ENCODE data around the gene SSTR3. TPM values are rescaled to one million over a fixed set of nuclear protein-coding genes. Genes with fewer than 3 reads are reported as not detected.

SSTR3 gene
- total RNA-seq, 4 donors from 2014 or later, result not detected

- Histone ChIP-seq H3K27me3 (peaks cover 0 to 15% (median 2%) of the 10 kb centered on the region in 4 donors), H3K36me3 (no peaks in the 10 kb centered on the region), H3K27ac (replicated peaks in 1 of 4) (peak overlapping the region in 1 of 4 donors; percentile 26), H3K9me3 (no peaks in the 10 kb centered on the region), H3K4me1 (peaks cover 15 to 27% (median 21%) of the 10 kb centered on the region in 4 donors), H3K4me3 (peak overlapping the region in 3 of 4 donors; percentile 5 to 32 (median 17))
- WGBS, result 16% methylated on average over 11 of the region's 13 CpGs
- intact Hi-C loops (cut with DNase I), result loop anchor here (1.0 kb wide), 1 partner anchor 32 kb away; no protein-coding TSS in a partner anchor
- DNase-seq (ENCODE audit: extremely low spot score), result peak; percentile 96
- TF ChIP-seq CTCF (IDR thresholded peaks at IDR 0.05) (peak; percentile 91 to 94 (median 94)), POLR2AphosphoS5 (IDR thresholded peaks at IDR 0.05) (peak; percentile 59 to 85), POLR2A (IDR thresholded peaks at IDR 0.05; ENCODE audit: low read depth) (no peak)
Measured at GRCh38 chr22:37166675-37167066, 45.6 kb downstream of the SSTR3 start.

GRCh38 chr22:37165940-37166674 is 46.2 kb downstream of the SSTR3 start:
- DNase-seq (ENCODE audit: extremely low spot score), result no peak
- peaks cover 0 to 3% (median 0%) of the 10 kb centered on the region in 4 donors for H3K9me3 ChIP-seq
- intact Hi-C loops (cut with DNase I), result no loop called here
- H3K4me3 ChIP-seq, result peak overlapping the region in 1 of 4 donors; percentile 17
- peaks cover 0 to 21% (median 2%) of the 10 kb centered on the region in 4 donors for H3K27me3 ChIP-seq
- peaks cover 15 to 27% (median 21%) of the 10 kb centered on the region in 4 donors for H3K4me1 ChIP-seq
- 67% methylated on average over 23 of the region's 25 CpGs for WGBS
- TF ChIP-seq CTCF (IDR thresholded peaks at IDR 0.05), result no peak
- no peak for TF ChIP-seq POLR2AphosphoS5 (IDR thresholded peaks at IDR 0.05)
- no peak for TF ChIP-seq POLR2A (IDR thresholded peaks at IDR 0.05; ENCODE audit: low read depth)
- TF ChIP-seq EP300 (IDR thresholded peaks at IDR 0.05), result no peak
- no peak overlapping the region for H3K27ac ChIP-seq (replicated peaks in 1 of 4)
- H3K36me3 ChIP-seq, result no peaks in the 10 kb centered on the region

- intact Hi-C loops (cut with DNase I), result no loop called here
- WGBS, result 85% methylated on average over 8 of the region's 9 CpGs
- H3K9me3 ChIP-seq, result peaks cover 0 to 3% (median 0%) of the 10 kb centered on the region in 4 donors
- H3K27me3 ChIP-seq, result peaks cover 0 to 25% (median 2%) of the 10 kb centered on the region in 4 donors
- H3K4me3 ChIP-seq, result no peak overlapping the region
- no peaks in the 10 kb centered on the region for H3K36me3 ChIP-seq
- peaks cover 15 to 27% (median 21%) of the 10 kb centered on the region in 4 donors for H3K4me1 ChIP-seq
- no peak overlapping the region for H3K27ac ChIP-seq (replicated peaks in 1 of 4)
- no peak for DNase-seq (ENCODE audit: extremely low spot score)
- TF ChIP-seq POLR2AphosphoS5 (IDR thresholded peaks at IDR 0.05) (no peak), POLR2A (IDR thresholded peaks at IDR 0.05; ENCODE audit: low read depth) (no peak), EP300 (IDR thresholded peaks at IDR 0.05) (no peak), CTCF (IDR thresholded peaks at IDR 0.05) (no peak)
Measured at GRCh38 chr22:37165066-37165465, 47.2 kb downstream of the SSTR3 start.

GRCh38 chr22:37164505-37164887 is 47.8 kb downstream of the SSTR3 start:
- intact Hi-C loops (cut with DNase I), result no loop called here
- Histone ChIP-seq H3K4me1 (peaks cover 15 to 27% (median 21%) of the 10 kb centered on the region in 4 donors), H3K27me3 (peaks cover 0 to 30% (median 2%) of the 10 kb centered on the region in 4 donors), H3K4me3 (no peak overlapping the region), H3K9me3 (peaks cover 0 to 3% (median 0%) of the 10 kb centered on the region in 4 donors), H3K36me3 (no peaks in the 10 kb centered on the region), H3K27ac (replicated peaks in 1 of 4) (no peak overlapping the region)
- no peak for DNase-seq (ENCODE audit: extremely low spot score)
- TF ChIP-seq POLR2A (IDR thresholded peaks at IDR 0.05; ENCODE audit: low read depth), result no peak
- no peak for TF ChIP-seq CTCF (IDR thresholded peaks at IDR 0.05)
- no peak for TF ChIP-seq POLR2AphosphoS5 (IDR thresholded peaks at IDR 0.05)
- WGBS, result 60% methylated on average over 4 of the region's 5 CpGs
